Measurements from ENCODE around the gene XRCC1. TPM values are rescaled to one million over a fixed set of nuclear protein-coding genes. Genes with fewer than 3 reads are reported as not detected.
"Not testable (repeated sequence)": the region's sequence is repeated elsewhere in the genome, so short reads cannot be mapped to it uniquely, and the experiment has no call there.

The XRCC1 gene
- total RNA-seq, 1 experiment from 2014 or later: 23.4 TPM

GRCh38 chr19:43548706-43549105, 26.6 kb downstream of the XRCC1 start:
- no peak overlapping the region for H3K4me2 ChIP-seq (ENCODE audit: low read length)
- BruUV-seq (replicated peaks): no TSS peak
- H3K9ac ChIP-seq (ENCODE audit: low read length): no peak overlapping the region
- no peaks in the 10 kb centered on the region for H3K27me3 ChIP-seq (ENCODE audit: low read length)
- no peaks in the 10 kb centered on the region for H3K36me3 ChIP-seq (ENCODE audit: low read depth, low read length)
- TF ChIP-seq CTCF (conservative IDR thresholded peaks at IDR 0.05; ENCODE audit: low read depth, low read length) (no peak), EZH2phosphoT487 (IDR thresholded peaks at IDR 0.05; ENCODE audit: borderline replicate concordance, low read length) (no peak), EZH2 (IDR thresholded peaks at IDR 0.05; ENCODE audit: low read length, unreplicated experiment) (no peak)
- H3K9me2 ChIP-seq (replicated peaks; ENCODE audit: low read length): no peaks in the 10 kb centered on the region
- no peak for DNase-seq
- no peaks in the 10 kb centered on the region for H3K9me3 ChIP-seq (ENCODE audit: low read length)
- H3K27ac ChIP-seq (ENCODE audit: low read length): no peak overlapping the region
- ATAC-seq: no peak
- H4K20me1 ChIP-seq (ENCODE audit: low read length): no peaks in the 10 kb centered on the region
- H2AFZ ChIP-seq (ENCODE audit: low read length): no peak overlapping the region
- no peaks in the 10 kb centered on the region for H3K79me2 ChIP-seq (ENCODE audit: low read length)
- ChIA-PET POLR2A (ENCODE audit: unreplicated experiment) (no interaction called here), CTCF (no interaction called here)
- H3K4me3 ChIP-seq (ENCODE audit: low read length): no peak overlapping the region
- intact Hi-C loops (cut with micrococcal nuclease): no loop called here
- H3F3A ChIP-seq (ENCODE audit: low read length, unreplicated experiment): no peaks in the 10 kb centered on the region
- no peaks in the 10 kb centered on the region for H3K4me1 ChIP-seq (ENCODE audit: insufficient read depth, low read length)

- BruUV-seq (replicated peaks); DNase-seq; H4K20me1 ChIP-seq (ENCODE audit: low read length); H2AFZ ChIP-seq (ENCODE audit: low read length); H3K36me3 ChIP-seq (ENCODE audit: low read depth, low read length); CTCF ChIA-PET; H3K9me3 ChIP-seq (ENCODE audit: low read length); H3K27ac ChIP-seq (ENCODE audit: low read length); intact Hi-C loops (cut with micrococcal nuclease); H3K9me2 ChIP-seq (replicated peaks; ENCODE audit: low read length); H3K4me2 ChIP-seq (ENCODE audit: low read length); H3K27me3 ChIP-seq (ENCODE audit: low read length); H3K9ac ChIP-seq (ENCODE audit: low read length); H3K4me1 ChIP-seq (ENCODE audit: insufficient read depth, low read length); H3K79me2 ChIP-seq (ENCODE audit: low read length); POLR2A ChIA-PET (ENCODE audit: unreplicated experiment); ATAC-seq; H3F3A ChIP-seq (ENCODE audit: low read length, unreplicated experiment); H3K4me3 ChIP-seq (ENCODE audit: low read length): not testable (repeated sequence)
These were observed 27.4 kb downstream of the XRCC1 start for GRCh38 chr19:43547926-43548325.

GRCh38 chr19:43546581-43546980, 28.7 kb downstream of the XRCC1 start:
- no peaks in the 10 kb centered on the region for H3K9me3 ChIP-seq (ENCODE audit: low read length)
- ChIA-PET POLR2A (ENCODE audit: unreplicated experiment) (no interaction called here), CTCF (no interaction called here)
- H3K4me2 ChIP-seq (ENCODE audit: low read length): no peak overlapping the region
- H3K9me2 ChIP-seq (replicated peaks; ENCODE audit: low read length): no peaks in the 10 kb centered on the region
- DNase-seq (no peak), ATAC-seq (no peak)
- H4K20me1 ChIP-seq (ENCODE audit: low read length): no peaks in the 10 kb centered on the region
- H3K27me3 ChIP-seq (ENCODE audit: low read length): no peaks in the 10 kb centered on the region
- H3K36me3 ChIP-seq (ENCODE audit: low read depth, low read length): no peaks in the 10 kb centered on the region; the same call in 1 of the 2 replicates
- no peak for TF ChIP-seq EZH2 (IDR thresholded peaks at IDR 0.05; ENCODE audit: low read length, unreplicated experiment)
- no peak for TF ChIP-seq EZH2phosphoT487 (IDR thresholded peaks at IDR 0.05; ENCODE audit: borderline replicate concordance, low read length)
- TF ChIP-seq CTCF (conservative IDR thresholded peaks at IDR 0.05; ENCODE audit: low read depth, low read length): no peak
- H3F3A ChIP-seq (ENCODE audit: low read length, unreplicated experiment): no peaks in the 10 kb centered on the region
- no peaks in the 10 kb centered on the region for H3K79me2 ChIP-seq (ENCODE audit: low read length)
- H3K9ac ChIP-seq (ENCODE audit: low read length): no peak overlapping the region
- intact Hi-C loops (cut with micrococcal nuclease): no loop called here
- H3K4me3 ChIP-seq (ENCODE audit: low read length): no peak overlapping the region
- H3K27ac ChIP-seq (ENCODE audit: low read length): no peak overlapping the region
- no peak overlapping the region for H2AFZ ChIP-seq (ENCODE audit: low read length)
- no TSS peak for BruUV-seq (replicated peaks)
- H3K4me1 ChIP-seq (ENCODE audit: insufficient read depth, low read length): no peaks in the 10 kb centered on the region
